Measurements from ENCODE around the gene FADS1. TPM values are rescaled to one million over a fixed set of nuclear protein-coding genes. Genes with fewer than 3 reads are reported as not detected.

Gene FADS1
- total RNA-seq, 4 donors from 2014 or later: 4.9 to 9.9 (median 6.7) TPM

GRCh38 chr11:61828379-61828628, 11.5 kb upstream of the FADS1 start:
- Histone ChIP-seq H3K27me3 (no peaks in the 10 kb centered on the region), H3K9me3 (no peaks in the 10 kb centered on the region), H3K4me1 (peaks cover 0 to 28% (median 8%) of the 10 kb centered on the region in 4 donors), H3K4me3 (peak overlapping the region; percentile 36 to 59 (median 48)), H3K36me3 (no peaks in the 10 kb centered on the region), H3K27ac (peak overlapping the region; percentile 23 to 92 (median 61))
- no peak for TF ChIP-seq CTCF (IDR thresholded peaks at IDR 0.05)
- no peak for TF ChIP-seq POLR2A (IDR thresholded peaks at IDR 0.05)
- DNase-seq: no peak

GRCh38 chr11:61827571-61828378, 11.0 kb upstream of the FADS1 start, which contains the start of gene FADS2:
Gene FADS2, plus strand, starts transcription at chr11:61828300. Its CDS starts 91 bp downstream, at chr11:61828391.
- no peak for TF ChIP-seq POLR2A (IDR thresholded peaks at IDR 0.05)
- TF ChIP-seq CTCF (IDR thresholded peaks at IDR 0.05): peak in 2 of 6 experiments; percentile 6 to 10
- Histone ChIP-seq H3K4me3 (peak within 1 kb of the TSS; percentile 36 to 59 (median 48)), H3K27ac (peak within 1 kb of the TSS; percentile 23 to 92 (median 61)), H3K27me3 (no peaks in the 10 kb centered on the region), H3K4me1 (peaks cover 0 to 28% (median 8%) of the 10 kb centered on the region in 4 donors), H3K9me3 (no peaks in the 10 kb centered on the region), H3K36me3 (no peaks in the 10 kb centered on the region)
- DNase-seq: peak; percentile 68 to 89 (median 82)

GRCh38 chr11:61826930-61827570, 10.2 kb upstream of the FADS1 start:
- Histone ChIP-seq H3K4me3 (peak overlapping the region; percentile 36 to 59 (median 48)), H3K9me3 (no peaks in the 10 kb centered on the region), H3K36me3 (no peaks in the 10 kb centered on the region), H3K4me1 (peaks cover 0 to 28% (median 8%) of the 10 kb centered on the region in 4 donors), H3K27ac (peak overlapping the region; percentile 23 to 92 (median 61)), H3K27me3 (no peaks in the 10 kb centered on the region)
- TF ChIP-seq POLR2A (IDR thresholded peaks at IDR 0.05): no peak
- TF ChIP-seq CTCF (IDR thresholded peaks at IDR 0.05): no peak
- DNase-seq: peak in 1 of 3 donors; percentile 16

GRCh38 chr11:61820174-61820573, 3.4 kb upstream of the FADS1 start:
- Histone ChIP-seq H3K36me3 (no peaks in the 10 kb centered on the region), H3K9me3 (no peaks in the 10 kb centered on the region), H3K4me1 (peaks cover 0 to 24% (median 13%) of the 10 kb centered on the region in 4 donors), H3K27me3 (no peaks in the 10 kb centered on the region), H3K27ac (peak overlapping the region in 3 of 4 donors; percentile 5 to 85 (median 52)), H3K4me3 (no peak overlapping the region)
- no peak for DNase-seq
- TF ChIP-seq CTCF (IDR thresholded peaks at IDR 0.05) (no peak), POLR2A (IDR thresholded peaks at IDR 0.05) (no peak)

GRCh38 chr11:61817471-61818202, 834 bp upstream of the FADS1 start:
- Histone ChIP-seq H3K4me3 (peak overlapping the region in 1 of 4 donors; percentile 67), H3K27ac (peak overlapping the region in 3 of 4 donors; percentile 79 to 95 (median 94))

More at GRCh38 chr11:61817471-61818202, 834 bp upstream of the FADS1 start:
- peaks cover 0 to 34% (median 18%) of the 10 kb centered on the region in 4 donors for H3K4me1 ChIP-seq
- H3K27me3 ChIP-seq: no peaks in the 10 kb centered on the region
- no peaks in the 10 kb centered on the region for H3K9me3 ChIP-seq
- DNase-seq: no peak
- TF ChIP-seq CTCF (IDR thresholded peaks at IDR 0.05) (no peak), POLR2A (IDR thresholded peaks at IDR 0.05) (no peak)
- H3K36me3 ChIP-seq: no peaks in the 10 kb centered on the region

All from Peyer's patch (tissue), 4 donors.